H9 (cell line): ENCODE data around the gene ALDH1A1. TPM values are rescaled to one million over a fixed set of nuclear protein-coding genes. Genes with fewer than 3 reads are reported as not detected.

ENCODE experiments used
- DNase-seq: peaks from one replicate; pipeline ENCODE4 v3.0.0-alpha.2; 2017
- H2AFZ ChIP-seq: one replicate; pipeline ENCODE4 v1.6.1; 2013; ENCODE audit warnings: mild to moderate bottlenecking, low read length, control low read depth, moderate library complexity
- H2AK5ac ChIP-seq: 2 replicates; pipeline ENCODE4 v1.6.1; 2013; ENCODE audit warnings: low read length, control low read depth, mixed read lengths; ENCODE audit not compliant: insufficient read length
- H2BK120ac ChIP-seq: one replicate; pipeline ENCODE4 v1.6.1; 2013; ENCODE audit warnings: low read depth, mild to moderate bottlenecking, low read length, control low read depth, inconsistent platforms; ENCODE audit not compliant: poor library complexity, severe bottlenecking
- H2BK12ac ChIP-seq: 2 replicates; pipeline ENCODE4 v1.6.1; 2013; ENCODE audit warnings: low read length, control low read depth, mixed read lengths, low read depth; ENCODE audit not compliant: insufficient read length
- H2BK15ac ChIP-seq: 2 replicates; pipeline ENCODE4 v1.6.1; 2013; ENCODE audit warnings: low read depth, low read length, control low read depth
- H2BK20ac ChIP-seq: one replicate; pipeline ENCODE4 v1.6.1; 2013; ENCODE audit warnings: low read depth, mild to moderate bottlenecking, low read length, control low read depth, inconsistent platforms; ENCODE audit not compliant: poor library complexity, severe bottlenecking
- H2BK5ac ChIP-seq: 2 replicates; pipeline ENCODE4 v1.6.1; 2013; ENCODE audit warnings: low read length, control low read depth, mixed read lengths; ENCODE audit not compliant: insufficient read length
- H3K14ac ChIP-seq: 2 replicates; pipeline ENCODE4 v1.6.1; 2013; ENCODE audit warnings: low read length, control low read depth; ENCODE audit not compliant: insufficient read depth
- H3K18ac ChIP-seq: 2 replicates; pipeline ENCODE4 v1.6.1; 2013; ENCODE audit warnings: low read depth, mild to moderate bottlenecking, mixed read lengths, low read length, control low read depth; ENCODE audit not compliant: insufficient read length
- H3K23ac ChIP-seq: 2 replicates; pipeline ENCODE4 v1.6.1; 2013; ENCODE audit warnings: low read length, control low read depth, mixed read lengths, low read depth; ENCODE audit not compliant: insufficient read length
- H3K23me2 ChIP-seq: 2 replicates; pipeline ENCODE4 v1.6.1; 2013; ENCODE audit warnings: low read depth, mild to moderate bottlenecking, mixed read lengths, low read length, control low read depth; ENCODE audit not compliant: insufficient read length, poor library complexity, severe bottlenecking
- H3K27ac ChIP-seq: 2 replicates; pipeline ENCODE4 v1.5.1; 2013; ENCODE audit warnings: low read length, control low read depth, mixed read lengths, low read depth; ENCODE audit not compliant: insufficient read length
- H3K27me3 ChIP-seq: 2 replicates; pipeline ENCODE4 v1.6.1; 2013; ENCODE audit warnings: low read length, control low read depth, inconsistent platforms; ENCODE audit not compliant: insufficient read depth
- H3K4ac ChIP-seq: 2 replicates; pipeline ENCODE4 v1.6.1; 2013; ENCODE audit warnings: low read depth, mild to moderate bottlenecking, control low read depth, inconsistent platforms, low read length, moderate library complexity
- H3K4me1 ChIP-seq: 2 replicates; pipeline ENCODE4 v1.6.1; 2013; ENCODE audit warnings: low read length, control low read depth, inconsistent platforms; ENCODE audit not compliant: insufficient read depth
- H3K4me2 ChIP-seq: 2 replicates; pipeline ENCODE4 v1.6.1; 2013; ENCODE audit warnings: low read length, control low read depth, mixed read lengths; ENCODE audit not compliant: insufficient read length, insufficient read depth
- H3K56ac ChIP-seq: 2 replicates; pipeline ENCODE4 v1.6.1; 2013; ENCODE audit warnings: low read depth, mild to moderate bottlenecking, mixed read lengths, low read length, control low read depth; ENCODE audit not compliant: insufficient read length
- H3K79me1 ChIP-seq: 2 replicates; pipeline ENCODE4 v1.6.1; 2013; ENCODE audit warnings: low read depth, mild to moderate bottlenecking, moderate library complexity, low read length, control low read depth, inconsistent platforms; ENCODE audit not compliant: insufficient read depth, poor library complexity, severe bottlenecking
- H3K79me2 ChIP-seq: 2 replicates; pipeline ENCODE4 v1.6.1; 2013; ENCODE audit warnings: low read length, control low read depth, inconsistent platforms; ENCODE audit not compliant: insufficient read depth
- H3K9ac ChIP-seq: 2 replicates; pipeline ENCODE4 v1.6.1; 2013; ENCODE audit warnings: low read length, control low read depth, mixed read lengths; ENCODE audit not compliant: insufficient read length; ENCODE audit errors: extremely low read depth
- H3K9me3 ChIP-seq: one replicate; pipeline ENCODE4 v1.6.1; 2013; ENCODE audit warnings: low read depth, low read length, inconsistent platforms; ENCODE audit not compliant: control insufficient read depth
- H3T11ph ChIP-seq: one replicate; pipeline ENCODE4 v1.6.1; 2013; ENCODE audit warnings: mild to moderate bottlenecking, low read length, control low read depth, inconsistent platforms
- H4K20me1 ChIP-seq: one replicate; pipeline ENCODE4 v1.6.1; 2013; ENCODE audit not compliant: control insufficient read depth, insufficient read length, insufficient read depth
- H4K5ac ChIP-seq: 2 replicates; pipeline ENCODE4 v1.6.1; 2013; ENCODE audit warnings: low read depth, mild to moderate bottlenecking, mixed read lengths, low read length, control low read depth; ENCODE audit not compliant: insufficient read length
- H4K8ac ChIP-seq: replicated peaks from 2 replicates; pipeline ENCODE4 v1.6.1; 2013; ENCODE audit warnings: low read length, control low read depth, mixed read lengths, low read depth; ENCODE audit not compliant: insufficient read length
- H4K91ac ChIP-seq: 2 replicates; pipeline ENCODE4 v1.6.1; 2013; ENCODE audit warnings: low read depth, mild to moderate bottlenecking, moderate library complexity, mixed read lengths, low read length, control low read depth; ENCODE audit not compliant: insufficient read length
- H3K27ac Mint-ChIP-seq, 3 experiments: 2 replicates in 2 of 3; 3 replicates in 1 of 3; pipeline ENCODE4 v1.8.0; 2020 to 2021; ENCODE audit warnings: mixed read lengths in 3 of 3, mild to moderate bottlenecking in 1 of 3, moderate library complexity in 1 of 3
- H3K27me3 Mint-ChIP-seq: 2 replicates; pipeline ENCODE4 v1.8.0; 2021; ENCODE audit warnings: low read depth, mild to moderate bottlenecking, moderate library complexity, mixed read lengths
- H3K36me3 Mint-ChIP-seq, 3 experiments: 2 replicates in 2 of 3; 3 replicates in 1 of 3; pipeline ENCODE4 v1.8.0; 2020 to 2021; ENCODE audit warnings: low read depth in 3 of 3, mixed read lengths in 3 of 3; ENCODE audit not compliant: insufficient read depth in 1 of 3
- H3K4me1 Mint-ChIP-seq, 2 experiments: 2 replicates each; pipeline ENCODE4 v1.8.0; 2020; ENCODE audit warnings: mixed read lengths in 2 of 2
- H3K4me3 Mint-ChIP-seq, 2 experiments: 2 replicates in 1 of 2; 3 replicates in 1 of 2; pipeline ENCODE4 v1.8.0; 2020 to 2021; ENCODE audit warnings: mild to moderate bottlenecking in 2 of 2, mixed read lengths in 2 of 2, moderate library complexity in 1 of 2
- H3K9me3 Mint-ChIP-seq, 2 experiments: 2 replicates in 1 of 2; 3 replicates in 1 of 2; pipeline ENCODE4 v1.8.0; 2020; ENCODE audit warnings: mild to moderate bottlenecking in 2 of 2, mixed read lengths in 2 of 2, moderate library complexity in 1 of 2
- CTCF ChIP-seq: fragments of 200-600 bp; sonication (generic); conservative IDR thresholded peaks from 3 replicates; pipeline ENCODE4 v1.8.0; 2021; ENCODE audit warnings: antibody characterized with exemption, mild to moderate bottlenecking
- WGBS: extraction: QIAGEN DNeasy Blood & Tissue Kit; methylation state at CpG from one replicate; pipeline ENCODE4 v1.1.7; 2013; ENCODE audit warnings: missing lambda C conversion rate, low lambda C conversion rate, mixed read lengths; ENCODE audit not compliant: insufficient read length; ENCODE audit errors: extremely low coverage; 5-methylcytosine and 5-hydroxymethylcytosine counted together
- total RNA-seq: library from RNA; stranded (reverse); gene quantifications from 2 replicates; pipeline ENCODE4 v1.2.1, GENCODE V29; 2021

The ALDH1A1 gene
- total RNA-seq, 1 experiment from 2014 or later: 1.1 TPM

GRCh38 chr9:72915659-72916058 is 37.2 kb downstream of the ALDH1A1 start:
- no peak overlapping the region for H2BK15ac ChIP-seq
- Mint-ChIP-seq H3K27ac (no peak overlapping the region; a peak in 1 of 7 replicates), H3K9me3 (no peaks in the 10 kb centered on the region), H3K36me3 (no peaks in the 10 kb centered on the region), H3K4me1 (peaks cover 14 to 15% of the 10 kb centered on the region in 2 experiments), H3K4me3 (no peak overlapping the region), H3K27me3 (no peaks in the 10 kb centered on the region)
- H2AFZ ChIP-seq: no peak overlapping the region
- no peak overlapping the region for H3K4me2 ChIP-seq
- H3K56ac ChIP-seq: no peak overlapping the region
- no peak overlapping the region for H3K14ac ChIP-seq
- H3K4me1 ChIP-seq: no peaks in the 10 kb centered on the region
- H3K79me1 ChIP-seq: no peaks in the 10 kb centered on the region
- no peaks in the 10 kb centered on the region for H3K9me3 ChIP-seq
- H2BK5ac ChIP-seq: no peak overlapping the region
- no peak overlapping the region for H2AK5ac ChIP-seq
- no peak overlapping the region for H3K4ac ChIP-seq
- no peaks in the 10 kb centered on the region for H3K27me3 ChIP-seq
- DNase-seq: no peak
- no peak overlapping the region for H3K23ac ChIP-seq
- no peak overlapping the region for H3K18ac ChIP-seq
- H2BK12ac ChIP-seq: no peak overlapping the region
- no peak overlapping the region for H2BK20ac ChIP-seq
- H3K9ac ChIP-seq: no peak overlapping the region
- H4K20me1 ChIP-seq: no peaks in the 10 kb centered on the region
- H3K23me2 ChIP-seq: no peaks in the 10 kb centered on the region
- WGBS: no CpG with 5 or more reads among the region's 5 CpGs
- no peak overlapping the region for H4K91ac ChIP-seq
- H3K27ac ChIP-seq: no peak overlapping the region
- no peak overlapping the region for H4K5ac ChIP-seq
- no peaks in the 10 kb centered on the region for H3K79me2 ChIP-seq
- H3T11ph ChIP-seq: no peak overlapping the region
- no peak overlapping the region for H2BK120ac ChIP-seq
- TF ChIP-seq CTCF: no peak
- H4K8ac ChIP-seq: no peak overlapping the region
